SK-N-SH treated with all-trans-retinoic acid at 6 μM for 48 hours (cell line): ENCODE results near the gene CAMKK2.

Experiments
- ARNTL ChIP-seq: fragments of 450-650 bp; formaldehyde crosslinking; IDR thresholded peaks from 2 replicates; pipeline ENCODE4 v1.5.0; 2020; ENCODE audit warnings: low read depth, mild to moderate bottlenecking, moderate library complexity, borderline replicate concordance
- BACH2 ChIP-seq: fragments of 250-450 bp; sonication (Bioruptor Pico); IDR thresholded peaks from 2 replicates; pipeline ENCODE4 v1.9.0; 2021; ENCODE audit warnings: mild to moderate bottlenecking, borderline replicate concordance
- CSDC2 ChIP-seq: fragments of 250-450 bp; sonication (Bioruptor Pico); IDR thresholded peaks from 2 replicates; pipeline ENCODE4 v1.5.0; 2020; ENCODE audit warnings: mild to moderate bottlenecking, moderate library complexity
- GLIS3 ChIP-seq: fragments of 250-450 bp; sonication (Bioruptor Pico); IDR thresholded peaks from 2 replicates; pipeline ENCODE4 v1.5.0; 2020; ENCODE audit warnings: mild to moderate bottlenecking, moderate library complexity
- PPARA ChIP-seq: fragments of 250-450 bp; sonication (Bioruptor Pico); IDR thresholded peaks from 2 replicates; pipeline ENCODE4 v1.5.0; 2020; ENCODE audit warnings: mild to moderate bottlenecking, borderline replicate concordance
- TOX ChIP-seq: fragments of 250-450 bp; sonication (Bioruptor Pico); IDR thresholded peaks from 2 replicates; pipeline ENCODE4 v1.8.0; 2021; ENCODE audit warnings: mild to moderate bottlenecking, moderate library complexity, borderline replicate concordance
- ZFP3 ChIP-seq: fragments of 250-450 bp; sonication (Bioruptor Pico); IDR thresholded peaks from 2 replicates; pipeline ENCODE4 v1.5.0; 2020; ENCODE audit warnings: mild to moderate bottlenecking, moderate library complexity
- ZFP30 ChIP-seq: fragments of 450-650 bp; formaldehyde crosslinking; IDR thresholded peaks from 2 replicates; pipeline ENCODE4 v1.5.0; 2022; ENCODE audit warnings: mild to moderate bottlenecking, moderate library complexity
- ZNF565 ChIP-seq: fragments of 450-650 bp; formaldehyde crosslinking; conservative IDR thresholded peaks from 2 replicates; pipeline ENCODE4 v1.5.0; 2020; ENCODE audit warnings: low read depth, mild to moderate bottlenecking, moderate library complexity
- TF ChIP-seq, protein P1 (sequence below): fragments of 250-450 bp; sonication (Bioruptor Pico); IDR thresholded peaks from 2 replicates; pipeline ENCODE4 v1.8.0; 2020; ENCODE audit warnings: mild to moderate bottlenecking, moderate library complexity, borderline replicate concordance
- TF ChIP-seq, protein P2 (sequence below): fragments of 250-450 bp; sonication (Bioruptor Pico); IDR thresholded peaks from 2 replicates; pipeline ENCODE4 v1.8.0; 2021; ENCODE audit warnings: low read depth, mild to moderate bottlenecking, moderate library complexity, borderline replicate concordance
- TF ChIP-seq, protein P3 (sequence below): fragments of 250-450 bp; sonication (Bioruptor Pico); IDR thresholded peaks from 2 replicates; pipeline ENCODE4 v1.5.1; 2020; ENCODE audit warnings: low read depth, mild to moderate bottlenecking, moderate library complexity

DNA sequence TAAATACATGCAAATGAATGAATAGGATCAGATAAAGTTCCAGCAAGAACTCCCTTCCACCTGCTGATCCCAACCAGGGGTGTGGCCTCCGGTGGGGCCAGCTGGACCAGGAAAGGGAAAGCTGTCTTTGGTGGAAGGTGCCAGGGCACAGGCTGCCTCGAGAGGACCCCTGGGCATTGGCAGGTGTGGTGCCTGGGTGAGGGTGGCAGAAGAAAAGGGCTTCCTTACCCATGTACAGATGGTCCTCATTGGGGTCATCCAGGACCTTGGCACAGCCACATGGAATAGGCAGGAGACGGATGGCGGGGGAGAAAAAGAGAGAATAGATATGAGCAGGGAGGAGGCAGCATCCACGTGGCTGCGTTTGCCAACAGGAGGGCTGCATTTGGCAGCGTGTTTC is 36.4 kb downstream of the CAMKK2 start:
- TF ChIP-seq ARNTL (no peak), PPARA (CRISPR knock-in tag) (no peak), ZFP3 (CRISPR knock-in tag) (no peak), ZFP30 (CRISPR knock-in tag) (no peak), ZNF565 (CRISPR knock-in tag) (no peak), BACH2 (CRISPR knock-in tag) (no peak), CSDC2 (no peak), TOX (no peak), GLIS3 (CRISPR knock-in tag) (no peak)
- TF ChIP-seq, protein P1, sequence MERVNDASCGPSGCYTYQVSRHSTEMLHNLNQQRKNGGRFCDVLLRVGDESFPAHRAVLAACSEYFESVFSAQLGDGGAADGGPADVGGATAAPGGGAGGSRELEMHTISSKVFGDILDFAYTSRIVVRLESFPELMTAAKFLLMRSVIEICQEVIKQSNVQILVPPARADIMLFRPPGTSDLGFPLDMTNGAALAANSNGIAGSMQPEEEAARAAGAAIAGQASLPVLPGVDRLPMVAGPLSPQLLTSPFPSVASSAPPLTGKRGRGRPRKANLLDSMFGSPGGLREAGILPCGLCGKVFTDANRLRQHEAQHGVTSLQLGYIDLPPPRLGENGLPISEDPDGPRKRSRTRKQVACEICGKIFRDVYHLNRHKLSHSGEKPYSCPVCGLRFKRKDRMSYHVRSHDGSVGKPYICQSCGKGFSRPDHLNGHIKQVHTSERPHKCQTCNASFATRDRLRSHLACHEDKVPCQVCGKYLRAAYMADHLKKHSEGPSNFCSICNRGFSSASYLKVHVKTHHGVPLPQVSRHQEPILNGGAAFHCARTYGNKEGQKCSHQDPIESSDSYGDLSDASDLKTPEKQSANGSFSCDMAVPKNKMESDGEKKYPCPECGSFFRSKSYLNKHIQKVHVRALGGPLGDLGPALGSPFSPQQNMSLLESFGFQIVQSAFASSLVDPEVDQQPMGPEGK (CRISPR knock-in tag) = no peak
- TF ChIP-seq, protein P2, sequence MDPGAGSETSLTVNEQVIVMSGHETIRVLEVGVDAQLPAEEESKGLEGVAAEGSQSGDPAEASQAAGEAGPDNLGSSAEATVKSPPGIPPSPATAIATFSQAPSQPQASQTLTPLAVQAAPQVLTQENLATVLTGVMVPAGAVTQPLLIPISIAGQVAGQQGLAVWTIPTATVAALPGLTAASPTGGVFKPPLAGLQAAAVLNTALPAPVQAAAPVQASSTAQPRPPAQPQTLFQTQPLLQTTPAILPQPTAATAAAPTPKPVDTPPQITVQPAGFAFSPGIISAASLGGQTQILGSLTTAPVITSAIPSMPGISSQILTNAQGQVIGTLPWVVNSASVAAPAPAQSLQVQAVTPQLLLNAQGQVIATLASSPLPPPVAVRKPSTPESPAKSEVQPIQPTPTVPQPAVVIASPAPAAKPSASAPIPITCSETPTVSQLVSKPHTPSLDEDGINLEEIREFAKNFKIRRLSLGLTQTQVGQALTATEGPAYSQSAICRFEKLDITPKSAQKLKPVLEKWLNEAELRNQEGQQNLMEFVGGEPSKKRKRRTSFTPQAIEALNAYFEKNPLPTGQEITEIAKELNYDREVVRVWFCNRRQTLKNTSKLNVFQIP (CRISPR knock-in tag) = no peak
- TF ChIP-seq, protein P3, sequence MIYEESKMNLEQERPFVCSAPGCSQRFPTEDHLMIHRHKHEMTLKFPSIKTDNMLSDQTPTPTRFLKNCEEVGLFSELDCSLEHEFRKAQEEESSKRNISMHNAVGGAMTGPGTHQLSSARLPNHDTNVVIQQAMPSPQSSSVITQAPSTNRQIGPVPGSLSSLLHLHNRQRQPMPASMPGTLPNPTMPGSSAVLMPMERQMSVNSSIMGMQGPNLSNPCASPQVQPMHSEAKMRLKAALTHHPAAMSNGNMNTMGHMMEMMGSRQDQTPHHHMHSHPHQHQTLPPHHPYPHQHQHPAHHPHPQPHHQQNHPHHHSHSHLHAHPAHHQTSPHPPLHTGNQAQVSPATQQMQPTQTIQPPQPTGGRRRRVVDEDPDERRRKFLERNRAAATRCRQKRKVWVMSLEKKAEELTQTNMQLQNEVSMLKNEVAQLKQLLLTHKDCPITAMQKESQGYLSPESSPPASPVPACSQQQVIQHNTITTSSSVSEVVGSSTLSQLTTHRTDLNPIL = no peak
